Mononuclear cell (primary cell): Measurements from ENCODE around the gene DQX1. TPM values are rescaled to one million over a fixed set of nuclear protein-coding genes. Genes with fewer than 3 reads are reported as not detected.

Experiments used
- H3K27me3 ChIP-seq: 2 replicates; pipeline ENCODE4 v1.6.0; 2011; ENCODE audit warnings: low read length, control low read depth; ENCODE audit not compliant: insufficient read depth
- H3K4me1 ChIP-seq: 2 replicates; pipeline ENCODE4 v1.5.1; 2011; ENCODE audit warnings: mild to moderate bottlenecking, low read length, control low read depth; ENCODE audit not compliant: insufficient read depth
- H3K4me3 ChIP-seq: 2 replicates; pipeline ENCODE4 v1.5.1; 2011; ENCODE audit warnings: mild to moderate bottlenecking, low read length, moderate library complexity
- H3K9me3 ChIP-seq: 2 replicates; pipeline ENCODE4 v1.5.1; 2011; ENCODE audit warnings: low read depth, mild to moderate bottlenecking, control low read depth, low read length
- total RNA-seq: library from RNA; depleted of rRNA; stranded (reverse); fragments of >200 nt; gene quantifications from one replicate; pipeline ENCODE4 v1.2.3, GENCODE V29; 2012

DQX1 gene
- total RNA-seq, 1 donor = not detected

- Histone ChIP-seq H3K27me3 (peaks cover 28% of the 10 kb centered on the region), H3K4me3 (peak overlapping the region; percentile 38), H3K4me1 (peaks cover 22% of the 10 kb centered on the region), H3K9me3 (no peaks in the 10 kb centered on the region)
These were observed 22.4 kb upstream of the DQX1 start for GRCh38 chr2:74548285-74548899.

GRCh38 chr2:74546004-74546403 lies 20.0 kb upstream of the DQX1 start:
- H3K4me1 ChIP-seq = peaks cover 19% of the 10 kb centered on the region
- no peaks in the 10 kb centered on the region for H3K9me3 ChIP-seq
- H3K4me3 ChIP-seq = no peak overlapping the region
- H3K27me3 ChIP-seq = peaks cover 28% of the 10 kb centered on the region

GRCh38 chr2:74544634-74545033 lies 18.6 kb upstream of the DQX1 start:
- Histone ChIP-seq H3K4me1 (peaks cover 15% of the 10 kb centered on the region), H3K27me3 (peaks cover 23% of the 10 kb centered on the region), H3K9me3 (no peaks in the 10 kb centered on the region), H3K4me3 (no peak overlapping the region)

GRCh38 chr2:74542978-74543377 lies 16.9 kb upstream of the DQX1 start:
- Histone ChIP-seq H3K4me1 (peaks cover 11% of the 10 kb centered on the region), H3K9me3 (no peaks in the 10 kb centered on the region), H3K27me3 (peaks cover 9% of the 10 kb centered on the region), H3K4me3 (no peak overlapping the region)

- Histone ChIP-seq H3K4me1 (peaks cover 11% of the 10 kb centered on the region), H3K4me3 (no peak overlapping the region), H3K27me3 (no peaks in the 10 kb centered on the region), H3K9me3 (no peaks in the 10 kb centered on the region)
These were observed 14.3 kb upstream of the DQX1 start for GRCh38 chr2:74540291-74540690.

- Histone ChIP-seq H3K27me3 (no peaks in the 10 kb centered on the region), H3K4me1 (peaks cover 11% of the 10 kb centered on the region), H3K4me3 (no peak overlapping the region)
These were observed 12.9 kb upstream of the DQX1 start for GRCh38 chr2:74538881-74539339.

GRCh38 chr2:74537140-74537539 lies 11.1 kb upstream of the DQX1 start:
- H3K4me3 ChIP-seq = no peak overlapping the region
- H3K9me3 ChIP-seq = no peaks in the 10 kb centered on the region
- H3K27me3 ChIP-seq = no peaks in the 10 kb centered on the region
- H3K4me1 ChIP-seq = peaks cover 11% of the 10 kb centered on the region

More at GRCh38 chr2:74538881-74539339, 12.9 kb upstream of the DQX1 start:
- no peaks in the 10 kb centered on the region for H3K9me3 ChIP-seq

GRCh38 chr2:74536166-74536950 lies 10.3 kb upstream of the DQX1 start:
- peaks cover 16% of the 10 kb centered on the region for H3K4me1 ChIP-seq

GRCh38 chr2:74535440-74535965 lies 9.5 kb upstream of the DQX1 start:
- Histone ChIP-seq H3K4me3 (no peak overlapping the region), H3K4me1 (peaks cover 24% of the 10 kb centered on the region), H3K27me3 (no peaks in the 10 kb centered on the region), H3K9me3 (no peaks in the 10 kb centered on the region)

More at GRCh38 chr2:74536166-74536950, 10.3 kb upstream of the DQX1 start:
- Histone ChIP-seq H3K9me3 (no peaks in the 10 kb centered on the region), H3K27me3 (no peaks in the 10 kb centered on the region), H3K4me3 (no peak overlapping the region)

- Histone ChIP-seq H3K27me3 (no peaks in the 10 kb centered on the region), H3K4me3 (no peak overlapping the region), H3K4me1 (peaks cover 24% of the 10 kb centered on the region), H3K9me3 (no peaks in the 10 kb centered on the region)
These were observed 8.4 kb upstream of the DQX1 start for GRCh38 chr2:74534411-74534810.

GRCh38 chr2:74533464-74533863 lies 7.4 kb upstream of the DQX1 start:
- no peak overlapping the region for H3K4me3 ChIP-seq
- H3K27me3 ChIP-seq = no peaks in the 10 kb centered on the region
- H3K9me3 ChIP-seq = no peaks in the 10 kb centered on the region
- H3K4me1 ChIP-seq = peaks cover 23% of the 10 kb centered on the region

GRCh38 chr2:74532222-74532621 lies 6.2 kb upstream of the DQX1 start:
- Histone ChIP-seq H3K4me1 (peaks cover 30% of the 10 kb centered on the region), H3K27me3 (no peaks in the 10 kb centered on the region), H3K9me3 (no peaks in the 10 kb centered on the region), H3K4me3 (no peak overlapping the region)

- Histone ChIP-seq H3K9me3 (no peaks in the 10 kb centered on the region), H3K27me3 (no peaks in the 10 kb centered on the region), H3K4me1 (peaks cover 30% of the 10 kb centered on the region), H3K4me3 (no peak overlapping the region)
These were observed 5.6 kb upstream of the DQX1 start for GRCh38 chr2:74531666-74532065.

- H3K9me3 ChIP-seq = no peaks in the 10 kb centered on the region
- H3K4me3 ChIP-seq = peak overlapping the region; percentile 76
- no peaks in the 10 kb centered on the region for H3K27me3 ChIP-seq
- peaks cover 30% of the 10 kb centered on the region for H3K4me1 ChIP-seq
These were observed 4.5 kb upstream of the DQX1 start for GRCh38 chr2:74530239-74531187.
